Epithelial cell of proximal tubule (primary cell): ENCODE data around the gene CFC1. TPM values are rescaled to one million over a fixed set of nuclear protein-coding genes. Genes with fewer than 3 reads are reported as not detected.
"Not testable (repeated sequence)": the region's sequence is repeated elsewhere in the genome, so short reads cannot be mapped to it uniquely, and the experiment has no call there.

Experiments
- DNase-seq: peaks from one replicate; pipeline ENCODE4 v3.0.0-alpha.2; 2011; ENCODE audit warnings: low read depth
- H3K4me3 ChIP-seq: 2 replicates; pipeline ENCODE4 v1.5.1; 2011; ENCODE audit warnings: low read depth, mild to moderate bottlenecking, low read length
- total RNA-seq: library from RNA; depleted of rRNA; stranded (reverse); fragments of >200 nt; gene quantifications from 2 replicates; pipeline ENCODE4 v1.2.3, GENCODE V29; 2015

The CFC1 gene
- total RNA-seq, 1 donor from 2014 or later, result not detected

DNA sequence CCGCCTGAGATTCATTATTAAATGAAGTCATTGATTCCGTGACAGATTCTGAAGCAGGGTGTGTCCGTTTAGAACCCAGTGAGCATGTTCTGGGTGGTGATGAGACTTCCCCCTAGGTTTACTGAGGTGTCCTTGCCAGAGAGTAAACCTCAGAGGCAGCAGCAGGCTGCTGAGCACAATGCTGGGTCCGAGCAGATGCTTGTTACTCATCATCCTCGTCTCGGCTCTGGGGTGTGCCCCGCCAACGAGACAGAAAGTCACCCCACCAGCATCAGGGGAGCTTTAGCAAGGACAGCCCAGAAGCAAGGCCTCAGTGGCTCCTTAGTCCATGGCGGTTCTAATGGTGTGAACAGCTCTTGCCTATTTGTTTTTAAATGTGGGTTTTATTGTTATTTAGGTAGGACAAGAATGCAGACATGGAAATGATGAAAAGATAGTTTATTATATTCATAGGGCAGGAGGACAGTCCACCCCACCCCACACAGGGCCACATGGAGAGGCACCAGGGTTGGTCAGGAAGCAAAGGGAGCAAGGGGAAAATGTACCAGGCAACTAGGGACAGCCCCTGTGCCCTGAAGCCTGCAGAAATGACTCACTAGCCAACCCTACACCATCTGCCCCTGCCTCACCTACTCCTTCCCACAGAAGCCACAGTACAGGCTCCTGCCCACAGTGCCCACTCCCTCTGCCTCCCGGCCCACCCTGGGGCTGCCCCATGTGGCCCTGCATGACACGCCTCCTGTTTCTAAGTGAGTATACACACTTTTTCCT, 10.5 kb downstream of the CFC1 start:
- H3K4me3 ChIP-seq, DNase-seq: not testable (repeated sequence)

DNA sequence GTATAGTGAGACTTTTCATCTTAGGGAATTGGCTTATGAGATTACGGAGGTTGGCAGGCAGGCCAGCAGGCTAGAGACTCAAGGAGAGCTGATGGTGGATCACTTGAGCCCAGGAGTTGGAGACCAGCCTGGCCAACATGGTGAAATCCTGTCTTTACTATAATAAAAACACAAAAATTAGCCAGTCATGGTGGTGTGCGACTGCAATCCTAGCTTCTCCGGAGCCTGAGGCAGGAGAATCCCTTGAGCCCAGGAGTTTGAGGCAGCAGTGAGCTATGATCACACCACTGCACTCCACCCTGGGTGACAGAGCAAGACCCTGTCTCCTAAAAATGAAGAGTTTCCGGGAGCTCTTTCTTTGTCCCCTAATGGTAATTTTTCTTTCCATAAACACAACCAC, 14.6 kb downstream of the CFC1 start:
- H3K4me3 ChIP-seq, DNase-seq: not testable (repeated sequence)

DNA sequence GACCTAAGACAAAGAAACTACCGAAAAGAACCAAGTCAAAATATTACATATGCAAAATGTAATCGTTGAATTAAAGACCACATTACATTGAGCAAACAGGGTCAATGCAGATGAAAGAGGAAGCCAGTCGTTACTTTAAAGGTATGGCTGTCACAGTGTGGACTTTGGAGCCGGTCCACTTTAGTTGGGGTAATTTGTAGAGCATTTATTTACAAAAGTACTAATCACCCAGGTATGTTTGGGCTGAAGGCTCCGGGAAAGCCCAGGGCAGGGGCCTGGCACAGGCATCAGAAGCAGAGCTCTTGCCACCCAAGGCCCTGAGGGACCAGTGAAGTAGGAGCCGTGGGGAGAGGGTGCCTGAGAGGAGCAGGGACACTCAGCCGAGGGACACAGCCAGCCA, 15.8 kb downstream of the CFC1 start:
- not testable (repeated sequence) for DNase-seq, H3K4me3 ChIP-seq

DNA sequence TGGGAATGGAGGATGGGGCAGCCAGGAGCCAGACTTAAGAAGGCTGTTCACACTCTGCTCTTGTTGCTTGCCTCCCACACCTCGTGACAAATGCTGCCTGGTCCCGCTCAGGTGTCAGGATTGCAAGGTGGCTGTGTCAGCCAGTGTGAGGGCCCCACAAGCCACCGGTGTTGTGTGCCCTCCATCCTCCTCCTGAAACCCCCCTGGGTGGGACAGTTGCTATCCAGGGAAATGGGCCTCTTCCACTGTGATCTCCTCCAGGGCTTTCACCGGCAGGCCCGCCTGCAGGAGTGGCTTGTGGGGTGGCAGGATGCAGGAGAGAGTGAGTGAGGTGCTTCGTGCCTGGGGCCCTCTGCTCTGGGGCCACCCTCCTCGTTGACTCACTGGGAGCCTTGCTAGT, 16.4 kb downstream of the CFC1 start:
- DNase-seq, H3K4me3 ChIP-seq: not testable (repeated sequence)

DNA sequence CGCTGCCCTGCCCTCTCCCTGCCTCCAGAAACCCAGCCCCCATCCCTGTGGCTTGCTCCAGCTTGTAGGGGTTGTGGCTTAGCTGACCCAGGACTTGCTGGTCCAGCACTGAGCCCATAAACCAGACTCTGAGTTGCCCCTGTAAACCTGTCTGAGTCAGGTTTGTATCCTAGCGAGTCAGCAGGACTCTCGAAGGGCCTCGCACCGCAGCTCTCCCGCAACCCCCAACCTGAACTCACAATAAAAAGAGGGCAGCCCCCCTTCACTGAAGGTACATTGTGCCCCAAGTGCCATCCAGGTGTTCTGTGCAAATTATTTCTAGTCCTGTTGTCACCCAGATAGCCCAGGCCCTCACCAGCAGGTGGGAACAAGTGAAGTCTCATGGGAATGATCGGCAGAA, 17.9 kb downstream of the CFC1 start:
- H3K4me3 ChIP-seq, DNase-seq: not testable (repeated sequence)

DNA sequence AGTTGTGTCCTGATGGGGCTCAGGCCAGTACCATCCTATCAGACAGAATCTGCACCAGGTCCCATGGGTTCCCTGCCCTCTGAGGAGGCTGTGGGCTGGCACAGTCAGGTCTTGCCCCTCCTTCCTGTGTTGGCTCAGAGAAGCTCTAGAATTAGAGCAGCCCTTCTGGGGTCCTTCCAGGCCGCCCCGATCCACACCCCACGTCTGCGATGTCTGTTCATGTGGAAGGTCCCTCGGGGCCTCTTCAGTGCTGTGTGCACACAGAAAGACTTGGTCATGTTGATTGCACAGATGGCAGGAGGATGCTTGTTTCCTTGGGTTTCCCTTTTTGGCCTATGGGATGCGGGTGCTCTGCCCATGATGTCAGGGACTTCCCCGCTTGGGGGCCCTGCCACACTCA, 20.3 kb downstream of the CFC1 start:
- DNase-seq, H3K4me3 ChIP-seq: not testable (repeated sequence)

DNA sequence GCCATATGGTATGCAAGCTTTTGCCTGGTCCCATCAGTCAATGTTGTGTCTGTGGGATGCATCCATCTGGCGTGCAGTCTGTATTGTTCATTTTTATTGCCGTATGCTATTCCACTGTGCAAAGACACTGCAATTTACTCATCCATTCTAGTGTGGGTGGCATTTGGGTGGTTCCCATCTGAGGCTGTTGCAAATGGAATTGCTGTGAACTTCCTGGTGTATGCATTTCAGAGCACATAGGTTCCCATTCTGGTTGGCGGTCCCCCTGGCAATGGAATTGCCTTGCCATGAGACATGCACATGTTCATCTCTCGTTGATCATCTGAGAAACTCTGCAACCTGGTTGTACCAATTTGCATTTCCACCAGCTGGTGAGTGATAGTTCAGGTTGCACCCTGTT, 21.8 kb downstream of the CFC1 start:
- not testable (repeated sequence) for H3K4me3 ChIP-seq

DNA sequence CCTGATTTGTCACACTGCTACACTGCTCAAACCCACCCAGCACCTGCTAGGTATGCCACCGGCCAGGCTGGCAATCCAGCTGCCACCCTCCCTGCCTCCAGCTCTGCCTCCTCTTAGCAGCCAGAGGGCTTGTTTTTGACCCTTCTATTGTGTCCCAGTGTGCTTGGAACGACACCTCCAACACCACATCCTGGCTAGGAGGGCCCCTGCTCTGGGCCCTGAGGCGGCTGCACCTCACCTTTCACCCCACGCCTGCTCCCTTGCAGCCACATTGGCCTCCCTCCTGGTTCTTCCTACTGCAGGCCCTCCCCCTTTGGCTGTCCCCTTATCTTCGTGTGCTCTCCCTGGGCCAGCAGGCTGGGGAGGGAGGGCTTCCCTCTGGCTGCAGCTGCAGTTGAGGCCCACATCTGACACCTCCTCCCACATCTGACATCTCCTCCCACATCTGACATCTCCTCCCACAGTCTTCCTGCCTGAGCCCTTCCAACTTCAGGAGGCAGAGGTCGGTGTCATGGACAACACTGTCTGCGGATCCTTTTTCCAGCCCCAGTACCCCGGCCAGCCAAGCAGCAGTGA, 23.1 kb downstream of the CFC1 start:
- not testable (repeated sequence) for H3K4me3 ChIP-seq, DNase-seq

More for the DNA sequence above, 21.8 kb downstream of the CFC1 start:
- DNase-seq, result not testable (repeated sequence)

DNA sequence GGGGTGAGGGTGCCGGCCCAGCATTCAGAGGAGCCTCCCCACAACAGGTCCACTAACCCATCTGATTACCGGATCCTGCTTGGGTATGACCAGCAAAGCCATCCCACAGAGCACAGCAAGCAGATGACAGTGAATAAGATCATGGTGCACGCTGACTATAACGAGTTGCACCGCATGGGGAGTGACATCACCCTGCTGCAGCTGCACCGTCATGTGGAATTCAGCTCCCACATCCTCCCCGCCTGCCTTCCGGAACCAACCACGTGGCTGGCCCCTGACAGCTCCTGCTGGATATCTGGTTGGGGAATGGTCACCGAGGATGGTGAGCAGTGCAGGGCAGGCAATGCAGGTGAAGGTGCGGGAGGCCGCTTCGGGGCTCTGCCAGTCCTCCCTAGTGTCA, 25.1 kb downstream of the CFC1 start:
- DNase-seq, H3K4me3 ChIP-seq: not testable (repeated sequence)

DNA sequence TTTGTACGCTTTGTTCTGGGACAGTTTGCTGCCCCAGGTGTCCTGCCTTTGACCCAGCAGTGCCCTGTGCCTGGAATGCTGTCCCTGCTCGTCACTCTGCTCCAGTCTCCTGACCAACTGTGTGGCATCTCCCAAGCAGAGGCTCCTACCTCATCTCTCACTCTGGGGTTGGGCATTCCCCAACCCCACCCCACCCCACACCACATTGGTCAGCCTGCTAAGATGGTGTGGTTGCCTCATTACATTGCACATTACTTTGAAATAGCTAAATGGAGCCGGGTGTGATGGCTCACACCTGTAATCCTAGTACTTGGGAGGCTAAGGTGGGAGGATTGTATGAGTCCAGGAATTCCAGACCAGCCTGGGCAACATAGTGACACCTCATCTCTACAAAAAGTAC, 27.4 kb downstream of the CFC1 start:
- not testable (repeated sequence) for DNase-seq, H3K4me3 ChIP-seq

DNA sequence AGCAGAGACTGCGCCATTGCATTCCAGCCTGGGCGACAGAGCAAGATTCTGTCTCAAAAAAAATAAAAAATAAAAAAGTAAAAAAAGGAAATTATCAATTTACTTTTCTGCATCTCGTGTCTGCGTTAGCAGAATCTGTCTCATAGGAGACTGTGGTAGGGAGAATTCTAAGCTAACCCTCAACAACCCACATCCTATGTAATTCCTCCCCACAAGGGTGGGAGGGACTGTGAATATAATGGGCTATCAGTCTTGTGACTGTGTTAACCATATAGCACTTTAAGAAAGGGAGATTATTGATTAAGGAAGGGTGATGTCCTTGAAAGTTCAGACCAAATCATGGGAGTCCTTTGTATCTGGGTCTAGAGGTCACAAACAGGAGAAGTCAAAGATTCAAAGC, 33.2 kb downstream of the CFC1 start:
- H3K4me3 ChIP-seq, DNase-seq: not testable (repeated sequence)

DNA sequence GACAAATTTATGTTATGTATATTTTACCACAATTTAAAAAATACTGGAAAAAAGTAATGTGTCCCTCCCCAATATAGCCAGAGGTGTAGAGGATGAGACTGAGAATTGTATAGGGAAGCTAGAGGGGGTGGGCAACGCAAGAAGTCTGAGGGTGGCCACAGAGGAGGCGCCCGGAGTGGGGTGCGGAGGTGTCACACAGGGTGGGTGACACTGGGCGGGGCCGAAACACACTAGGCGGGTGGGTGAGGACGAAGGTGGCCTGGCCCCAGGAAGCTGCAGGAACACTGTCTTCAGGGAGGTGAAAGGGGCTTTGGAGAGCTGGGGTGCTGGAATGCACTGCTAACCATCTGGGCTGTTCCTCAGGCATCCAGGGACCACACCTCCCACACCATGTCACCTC, 42.9 kb downstream of the CFC1 start:
- DNase-seq, H3K4me3 ChIP-seq: not testable (repeated sequence)

DNA sequence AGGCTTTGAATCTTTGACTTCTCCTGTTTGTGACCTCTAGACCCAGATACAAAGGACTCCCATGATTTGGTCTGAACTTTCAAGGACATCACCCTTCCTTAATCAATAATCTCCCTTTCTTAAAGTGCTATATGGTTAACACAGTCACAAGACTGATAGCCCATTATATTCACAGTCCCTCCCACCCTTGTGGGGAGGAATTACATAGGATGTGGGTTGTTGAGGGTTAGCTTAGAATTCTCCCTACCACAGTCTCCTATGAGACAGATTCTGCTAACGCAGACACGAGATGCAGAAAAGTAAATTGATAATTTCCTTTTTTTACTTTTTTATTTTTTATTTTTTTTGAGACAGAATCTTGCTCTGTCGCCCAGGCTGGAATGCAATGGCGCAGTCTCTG, 45.2 kb downstream of the CFC1 start:
- not testable (repeated sequence) for DNase-seq, H3K4me3 ChIP-seq

DNA sequence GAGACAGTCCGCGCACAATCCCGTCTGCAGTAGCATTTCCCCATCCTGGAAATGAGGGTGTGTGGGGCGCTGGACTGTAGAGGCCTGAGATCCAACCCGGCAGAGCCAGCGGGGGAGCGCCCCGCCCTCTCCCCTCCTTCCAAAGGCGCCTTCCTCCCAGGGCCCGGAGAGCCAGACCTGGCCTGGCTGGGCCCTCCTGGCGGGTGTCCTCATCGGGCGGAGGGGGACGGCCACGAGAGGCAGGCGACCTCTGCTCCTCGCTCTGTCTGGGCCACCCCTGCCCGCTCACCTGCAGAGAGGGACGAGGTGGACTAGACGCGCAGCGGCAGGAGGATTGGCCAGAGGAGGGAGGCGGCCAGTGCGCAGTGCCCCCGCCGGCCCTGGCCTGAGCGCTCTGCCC, 49.9 kb downstream of the CFC1 start:
- not testable (repeated sequence) for DNase-seq, H3K4me3 ChIP-seq

DNA sequence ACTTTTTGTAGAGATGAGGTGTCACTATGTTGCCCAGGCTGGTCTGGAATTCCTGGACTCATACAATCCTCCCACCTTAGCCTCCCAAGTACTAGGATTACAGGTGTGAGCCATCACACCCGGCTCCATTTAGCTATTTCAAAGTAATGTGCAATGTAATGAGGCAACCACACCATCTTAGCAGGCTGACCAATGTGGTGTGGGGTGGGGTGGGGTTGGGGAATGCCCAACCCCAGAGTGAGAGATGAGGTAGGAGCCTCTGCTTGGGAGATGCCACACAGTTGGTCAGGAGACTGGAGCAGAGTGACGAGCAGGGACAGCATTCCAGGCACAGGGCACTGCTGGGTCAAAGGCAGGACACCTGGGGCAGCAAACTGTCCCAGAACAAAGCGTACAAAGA, 51.0 kb downstream of the CFC1 start:
- DNase-seq, H3K4me3 ChIP-seq: not testable (repeated sequence)

DNA sequence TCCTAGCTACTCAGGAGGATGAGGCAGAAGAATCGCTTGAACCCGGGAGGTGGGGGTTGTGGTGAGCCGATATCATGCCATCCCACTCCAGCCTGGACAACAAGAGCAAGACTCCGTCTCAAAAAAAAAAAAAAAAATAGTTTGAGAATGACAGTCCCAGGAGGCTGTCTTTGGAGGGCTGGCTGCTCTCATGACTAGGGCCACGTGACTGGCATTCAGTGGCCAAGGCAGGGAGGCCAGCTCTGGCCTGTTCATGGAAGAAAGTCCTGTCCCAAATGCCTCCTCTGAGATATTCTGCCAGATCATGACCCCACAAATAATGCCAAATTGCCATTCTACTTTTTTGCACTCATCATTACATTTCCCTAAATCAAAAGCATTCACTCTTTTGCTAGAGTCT, 54.4 kb downstream of the CFC1 start:
- not testable (repeated sequence) for DNase-seq, H3K4me3 ChIP-seq

DNA sequence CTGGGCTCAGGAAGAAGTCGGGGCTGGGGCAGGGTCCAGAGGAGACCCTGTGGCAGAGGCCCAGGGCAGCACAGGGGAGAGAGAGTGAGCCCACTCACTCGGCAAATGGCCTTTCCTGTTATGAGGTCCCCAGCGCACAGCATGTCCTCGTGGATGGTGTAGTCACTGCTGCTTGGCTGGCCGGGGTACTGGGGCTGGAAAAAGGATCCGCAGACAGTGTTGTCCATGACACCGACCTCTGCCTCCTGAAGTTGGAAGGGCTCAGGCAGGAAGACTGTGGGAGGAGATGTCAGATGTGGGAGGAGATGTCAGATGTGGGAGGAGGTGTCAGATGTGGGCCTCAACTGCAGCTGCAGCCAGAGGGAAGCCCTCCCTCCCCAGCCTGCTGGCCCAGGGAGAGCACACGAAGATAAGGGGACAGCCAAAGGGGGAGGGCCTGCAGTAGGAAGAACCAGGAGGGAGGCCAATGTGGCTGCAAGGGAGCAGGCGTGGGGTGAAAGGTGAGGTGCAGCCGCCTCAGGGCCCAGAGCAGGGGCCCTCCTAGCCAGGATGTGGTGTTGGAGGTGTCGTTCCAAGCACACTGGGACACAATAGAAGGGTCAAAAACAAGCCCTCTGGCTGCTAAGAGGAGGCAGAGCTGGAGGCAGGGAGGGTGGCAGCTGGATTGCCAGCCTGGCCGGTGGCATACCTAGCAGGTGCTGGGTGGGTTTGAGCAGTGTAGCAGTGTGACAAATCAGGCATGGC, 55.4 kb downstream of the CFC1 start:
- DNase-seq, H3K4me3 ChIP-seq: not testable (repeated sequence)

DNA sequence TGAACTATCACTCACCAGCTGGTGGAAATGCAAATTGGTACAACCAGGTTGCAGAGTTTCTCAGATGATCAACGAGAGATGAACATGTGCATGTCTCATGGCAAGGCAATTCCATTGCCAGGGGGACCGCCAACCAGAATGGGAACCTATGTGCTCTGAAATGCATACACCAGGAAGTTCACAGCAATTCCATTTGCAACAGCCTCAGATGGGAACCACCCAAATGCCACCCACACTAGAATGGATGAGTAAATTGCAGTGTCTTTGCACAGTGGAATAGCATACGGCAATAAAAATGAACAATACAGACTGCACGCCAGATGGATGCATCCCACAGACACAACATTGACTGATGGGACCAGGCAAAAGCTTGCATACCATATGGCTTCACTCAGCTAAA, 56.6 kb downstream of the CFC1 start:
- not testable (repeated sequence) for DNase-seq, H3K4me3 ChIP-seq
